Karpas-422 (cell line): ENCODE data around the gene FCN3. TPM values are rescaled to one million over a fixed set of nuclear protein-coding genes. Genes with fewer than 3 reads are reported as not detected.

Experiments
- DNase-seq: peaks from one replicate; pipeline ENCODE4 v3.0.0-alpha.2; 2015
- H2AFZ ChIP-seq: fragments of 200-600 bp; sonication (generic); 2 replicates; pipeline ENCODE4 v1.6.1; 2014; ENCODE audit warnings: antibody characterized with exemption, low read length, mixed read lengths
- H3K27ac ChIP-seq: fragments of 200-600 bp; sonication (generic); 2 replicates; pipeline ENCODE4 v1.5.1; 2014; ENCODE audit warnings: mild to moderate bottlenecking, low read length, moderate library complexity
- H3K27me3 ChIP-seq: fragments of 200-600 bp; sonication (generic); 2 replicates; pipeline ENCODE4 v1.6.1; 2014; ENCODE audit warnings: low read length, mixed read lengths
- H3K36me3 ChIP-seq: fragments of 200-600 bp; sonication (generic); 2 replicates; pipeline ENCODE4 v1.6.1; 2014; ENCODE audit warnings: low read length, mixed read lengths; ENCODE audit not compliant: insufficient read depth
- H3K4me1 ChIP-seq: fragments of 200-600 bp; sonication (generic); 2 replicates; pipeline ENCODE4 v1.6.1; 2014; ENCODE audit warnings: mild to moderate bottlenecking, low read length, mixed read lengths
- H3K4me2 ChIP-seq: fragments of 200-600 bp; sonication (generic); 2 replicates; pipeline ENCODE4 v1.6.1; 2014; ENCODE audit warnings: low read length, low read depth, mild to moderate bottlenecking; ENCODE audit not compliant: poor library complexity, severe bottlenecking
- H3K4me3 ChIP-seq: fragments of 200-600 bp; sonication (generic); 2 replicates; pipeline ENCODE4 v1.5.1; 2014; ENCODE audit warnings: mild to moderate bottlenecking, antibody characterized with exemption, low read length, mixed read lengths
- H3K79me2 ChIP-seq: fragments of 200-600 bp; sonication (generic); 2 replicates; pipeline ENCODE4 v1.6.1; 2014; ENCODE audit warnings: mild to moderate bottlenecking, low read length, mixed read lengths
- H3K9ac ChIP-seq: fragments of 200-600 bp; sonication (generic); 2 replicates; pipeline ENCODE4 v1.6.0; 2014; ENCODE audit warnings: low read length
- H3K9me2 ChIP-seq: fragments of 200-600 bp; sonication (generic), shearing (Covaris generic); replicated peaks from 2 replicates; pipeline ENCODE4 v1.6.0; 2014; ENCODE audit warnings: mild to moderate bottlenecking, low read length, moderate library complexity; ENCODE audit not compliant: insufficient read depth
- H3K9me3 ChIP-seq: fragments of 300-700, 200-600 bp; sonication (generic); 2 replicates; pipeline ENCODE4 v1.6.1; 2014; ENCODE audit warnings: low read length, mixed read lengths
- H4K20me1 ChIP-seq: fragments of 200-600 bp; sonication (generic); 2 replicates; pipeline ENCODE4 v1.6.1; 2014; ENCODE audit warnings: mild to moderate bottlenecking, antibody characterized with exemption, low read length, low read depth; ENCODE audit not compliant: insufficient read depth
- total RNA-seq: library from RNA; depleted of rRNA; stranded (reverse); fragments of >200 nt; shearing (Covaris generic); gene quantifications from 2 replicates; pipeline ENCODE4 v1.2.3, GENCODE V29; 2014; ENCODE audit warnings: low replicate concordance

Gene FCN3
- total RNA-seq, 1 experiment from 2014 or later = not detected

DNA sequence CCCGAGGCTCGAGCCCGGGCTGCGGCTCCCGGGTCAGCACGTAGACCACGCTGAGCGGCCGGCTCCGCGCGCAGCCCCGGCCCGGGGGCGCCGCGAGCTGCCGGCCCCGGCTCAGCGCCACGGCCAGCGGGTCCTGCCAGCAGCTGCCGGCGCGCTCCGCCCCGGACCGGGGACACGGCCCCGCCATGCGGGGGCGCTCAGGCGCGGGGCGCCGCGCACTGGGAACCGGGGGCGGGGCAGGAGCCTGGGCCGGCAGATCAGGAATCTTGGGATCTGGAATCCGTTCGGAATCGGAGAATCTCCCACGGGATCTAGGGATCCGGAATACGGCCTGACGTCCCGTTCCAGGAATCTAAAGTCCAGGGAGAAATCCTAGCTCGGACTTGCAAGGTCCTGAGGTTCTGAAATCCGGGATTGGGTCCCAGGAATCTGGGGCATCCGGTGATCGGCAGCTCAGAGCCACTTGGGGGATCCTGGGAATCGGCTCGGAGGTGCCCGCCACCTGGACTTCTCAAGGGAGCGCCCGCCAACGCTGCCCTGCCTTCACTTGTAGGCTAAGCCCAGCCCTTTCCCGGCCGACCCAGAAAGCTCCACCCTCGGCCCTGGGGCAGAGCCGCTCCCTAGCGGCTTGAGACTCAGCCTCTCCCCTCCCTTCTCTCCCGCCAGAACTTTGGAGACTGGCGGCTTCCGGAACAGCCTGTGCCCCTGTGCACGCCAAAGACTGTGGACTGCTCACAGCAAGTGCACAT is 8.0 kb downstream of the FCN3 start, which contains the start of gene MAP3K6:
Gene MAP3K6 (minus strand): TSS at position 551 of the 749 bp plus-strand sequence. CDS start 364 bp downstream, at position 187.
- Histone ChIP-seq H3K4me3 (peak within 1 kb of the TSS; percentile 82), H3K4me2 (peak within 1 kb of the TSS; percentile 100), H4K20me1 (no peaks in the 10 kb centered on the region), H3K9ac (peak within 1 kb of the TSS; percentile 79), H3K9me3 (no peaks in the 10 kb centered on the region), H3K4me1 (peaks cover 19% of the 10 kb centered on the region), H2AFZ (peak within 1 kb of the TSS; percentile 94; the same call in 1 of the 2 replicates), H3K27ac (no peak within 1 kb of the TSS), H3K27me3 (no peaks in the 10 kb centered on the region), H3K9me2 (no peaks in the 10 kb centered on the region), H3K36me3 (no peaks in the 10 kb centered on the region), H3K79me2 (no peaks in the 10 kb centered on the region)
- DNase-seq = peak; percentile 72

- H3K9me2 ChIP-seq = no peaks in the 10 kb centered on the region
- H3K9me3 ChIP-seq = no peaks in the 10 kb centered on the region
- no peaks in the 10 kb centered on the region for H4K20me1 ChIP-seq
- H3K4me2 ChIP-seq = peak overlapping the region; percentile 100
- peak overlapping the region; percentile 79 for H3K9ac ChIP-seq
- peak; percentile 89 for DNase-seq
- H3K4me1 ChIP-seq = peaks cover 19% of the 10 kb centered on the region
- H2AFZ ChIP-seq = peak overlapping the region; percentile 78; the same call in 1 of the 2 replicates
- H3K4me3 ChIP-seq = peak overlapping the region; percentile 82
- no peak overlapping the region for H3K27ac ChIP-seq
- no peaks in the 10 kb centered on the region for H3K36me3 ChIP-seq
- H3K27me3 ChIP-seq = no peaks in the 10 kb centered on the region
- no peaks in the 10 kb centered on the region for H3K79me2 ChIP-seq
Measured at GRCh38 chr1:27366113-27366410, 8.6 kb downstream of the FCN3 start.

DNA sequence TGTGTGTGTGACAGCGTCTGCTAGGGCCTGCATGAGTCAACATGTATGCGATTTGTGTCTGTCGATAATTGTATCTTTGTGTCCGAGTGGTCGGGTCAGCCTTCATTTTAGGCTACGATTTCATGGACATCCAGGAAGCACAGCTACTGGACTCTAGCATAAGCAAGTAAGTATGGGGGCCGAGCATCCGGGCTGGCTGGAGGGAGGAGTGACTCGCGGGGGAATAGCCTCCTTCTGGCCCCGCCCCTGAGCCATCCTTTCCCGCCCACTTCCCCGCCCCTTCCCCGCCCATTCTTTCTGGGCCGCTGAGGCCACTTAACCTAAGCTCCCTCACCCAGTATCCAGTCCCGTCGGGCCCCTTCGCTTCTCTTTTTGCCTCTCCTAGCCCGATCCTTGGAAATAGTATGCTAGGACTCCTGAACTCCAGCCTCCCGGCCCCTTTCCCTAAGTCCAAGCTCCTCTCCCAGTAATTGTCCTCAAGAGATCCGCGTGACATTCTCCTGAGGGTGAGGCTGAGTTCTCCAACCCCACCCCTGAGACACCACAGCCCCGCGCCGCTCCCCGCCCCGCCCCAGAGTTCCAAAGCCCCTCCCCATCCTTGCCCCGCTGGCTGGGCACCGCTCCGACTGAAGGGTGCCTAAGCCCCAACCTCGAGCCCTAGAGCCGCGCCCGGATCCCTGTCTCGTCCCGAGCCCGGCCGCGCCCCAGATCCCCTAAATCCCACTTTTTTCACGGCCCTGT is 9.1 kb downstream of the FCN3 start:
- Histone ChIP-seq H3K9ac (peak overlapping the region; percentile 79), H4K20me1 (no peaks in the 10 kb centered on the region), H3K4me3 (peak overlapping the region; percentile 82), H3K27ac (no peak overlapping the region), H3K36me3 (no peaks in the 10 kb centered on the region), H3K9me2 (no peaks in the 10 kb centered on the region), H3K4me2 (peak overlapping the region; percentile 100), H3K9me3 (no peaks in the 10 kb centered on the region), H3K4me1 (peaks cover 19% of the 10 kb centered on the region), H3K79me2 (no peaks in the 10 kb centered on the region), H2AFZ (peak overlapping the region; percentile 78; the same call in 1 of the 2 replicates), H3K27me3 (no peaks in the 10 kb centered on the region)
- DNase-seq = peak; percentile 93

- H3K36me3 ChIP-seq = no peaks in the 10 kb centered on the region
- H3K9me2 ChIP-seq = no peaks in the 10 kb centered on the region
- H2AFZ ChIP-seq = peak overlapping the region; percentile 54; the same call in 1 of the 2 replicates
- no peaks in the 10 kb centered on the region for H4K20me1 ChIP-seq
- H3K9ac ChIP-seq = no peak overlapping the region
- H3K9me3 ChIP-seq = no peaks in the 10 kb centered on the region
- DNase-seq = no peak
- H3K4me3 ChIP-seq = no peak overlapping the region; the same call in 1 of the 2 replicates
- no peaks in the 10 kb centered on the region for H3K79me2 ChIP-seq
- no peaks in the 10 kb centered on the region for H3K27me3 ChIP-seq
- peak overlapping the region; percentile 100 for H3K4me2 ChIP-seq
- H3K27ac ChIP-seq = no peak overlapping the region
- H3K4me1 ChIP-seq = peaks cover 19% of the 10 kb centered on the region
Measured at GRCh38 chr1:27364696-27365371, 9.8 kb downstream of the FCN3 start.

- peaks cover 19% of the 10 kb centered on the region for H3K4me1 ChIP-seq
- no peaks in the 10 kb centered on the region for H3K79me2 ChIP-seq
- no peak overlapping the region for H2AFZ ChIP-seq
- H3K4me3 ChIP-seq = no peak overlapping the region
- H3K9me3 ChIP-seq = no peaks in the 10 kb centered on the region
- no peak overlapping the region for H3K4me2 ChIP-seq
- DNase-seq = no peak
- H3K27me3 ChIP-seq = no peaks in the 10 kb centered on the region
- no peaks in the 10 kb centered on the region for H3K9me2 ChIP-seq
- no peaks in the 10 kb centered on the region for H4K20me1 ChIP-seq
- no peak overlapping the region for H3K27ac ChIP-seq
- no peaks in the 10 kb centered on the region for H3K36me3 ChIP-seq
- H3K9ac ChIP-seq = no peak overlapping the region
Measured at GRCh38 chr1:27363766-27364695, 10.6 kb downstream of the FCN3 start.

DNA sequence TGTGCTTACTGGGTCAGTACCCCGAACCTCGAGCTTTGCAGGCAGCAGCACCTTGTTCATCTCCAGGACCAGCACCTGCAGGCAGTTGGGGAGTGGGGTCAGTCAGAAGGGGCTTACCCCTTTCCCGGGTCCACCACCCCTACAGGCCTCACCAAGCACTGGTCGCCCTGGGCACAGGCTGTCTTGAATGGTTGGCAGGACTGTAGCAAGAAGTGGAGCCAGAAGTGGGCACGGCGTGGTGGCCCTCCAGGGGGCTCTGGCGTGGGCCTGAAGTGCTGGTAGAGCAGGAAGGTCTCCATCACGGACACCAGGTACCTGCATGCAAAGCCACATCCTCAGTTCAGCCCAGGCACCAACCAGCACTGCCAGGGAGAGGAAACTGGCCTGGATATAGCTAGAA is 13.1 kb downstream of the FCN3 start:
- H3K9me3 ChIP-seq = no peaks in the 10 kb centered on the region
- H3K4me1 ChIP-seq = peaks cover 22% of the 10 kb centered on the region
- no peaks in the 10 kb centered on the region for H3K79me2 ChIP-seq
- no peak overlapping the region for H3K27ac ChIP-seq
- H3K36me3 ChIP-seq = no peaks in the 10 kb centered on the region
- no peaks in the 10 kb centered on the region for H3K27me3 ChIP-seq
- DNase-seq = no peak
- H3K4me3 ChIP-seq = no peak overlapping the region
- H2AFZ ChIP-seq = no peak overlapping the region
- H3K4me2 ChIP-seq = no peak overlapping the region
- no peaks in the 10 kb centered on the region for H4K20me1 ChIP-seq
- no peaks in the 10 kb centered on the region for H3K9me2 ChIP-seq
- H3K9ac ChIP-seq = no peak overlapping the region

- Histone ChIP-seq H3K36me3 (no peaks in the 10 kb centered on the region), H3K4me2 (no peak overlapping the region), H4K20me1 (no peaks in the 10 kb centered on the region), H3K9me3 (no peaks in the 10 kb centered on the region), H3K27ac (no peak overlapping the region), H2AFZ (no peak overlapping the region), H3K4me1 (peaks cover 25% of the 10 kb centered on the region), H3K9ac (no peak overlapping the region), H3K27me3 (no peaks in the 10 kb centered on the region), H3K79me2 (no peaks in the 10 kb centered on the region), H3K4me3 (no peak overlapping the region), H3K9me2 (no peaks in the 10 kb centered on the region)
- no peak for DNase-seq
Measured at GRCh38 chr1:27361044-27361402, 13.6 kb downstream of the FCN3 start.
